NCI-H2171 treated with DMSO at 0.1 percent for 48 hours (cell line): Measurements from ENCODE around the gene AUTS2.

Experiments used
- DNase-seq: peaks from one replicate; lab custom pipeline; 2025; lab: John Stamatoyannopoulos, UW

Gene AUTS2

DNA sequence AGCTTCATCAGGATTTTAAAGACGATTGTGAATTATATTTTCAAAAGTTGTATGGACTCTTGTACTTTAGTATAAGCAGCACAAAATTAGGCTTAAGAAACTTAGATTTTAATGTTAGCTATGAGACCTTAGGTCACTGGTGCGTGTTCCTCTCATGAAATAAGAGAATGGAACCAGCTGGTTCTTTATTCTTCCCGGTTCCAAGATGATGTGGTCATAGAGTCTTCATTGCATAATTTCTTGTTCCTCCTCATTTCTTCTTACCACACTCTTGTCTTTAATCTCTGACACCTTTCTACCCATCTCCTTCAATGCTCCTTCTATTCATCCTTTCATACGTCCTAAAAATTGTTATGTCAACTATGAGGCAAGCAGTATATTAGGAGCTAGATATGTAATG, 437.2 kb downstream of the AUTS2 start:
- no peak for DNase-seq

DNA sequence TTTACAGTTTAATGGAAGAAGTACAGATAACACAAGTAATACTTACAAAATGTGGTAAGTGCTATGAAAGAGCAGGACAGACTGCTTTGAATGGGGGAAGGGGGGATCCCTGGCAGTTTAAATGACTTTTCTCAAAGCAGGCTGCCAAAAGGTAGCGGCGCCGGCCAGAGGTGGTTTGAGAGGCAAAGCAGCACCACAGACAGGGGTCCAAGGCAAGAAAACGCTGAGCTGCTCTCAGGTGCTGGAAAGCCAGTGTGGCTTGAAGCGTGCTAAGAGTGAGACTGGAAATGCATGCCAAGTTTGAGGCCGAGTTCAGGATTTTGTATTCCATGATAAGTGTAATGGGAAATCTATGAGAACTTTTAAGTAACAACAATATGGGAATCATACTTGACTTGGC, 437.7 kb downstream of the AUTS2 start:
- no peak for DNase-seq

DNA sequence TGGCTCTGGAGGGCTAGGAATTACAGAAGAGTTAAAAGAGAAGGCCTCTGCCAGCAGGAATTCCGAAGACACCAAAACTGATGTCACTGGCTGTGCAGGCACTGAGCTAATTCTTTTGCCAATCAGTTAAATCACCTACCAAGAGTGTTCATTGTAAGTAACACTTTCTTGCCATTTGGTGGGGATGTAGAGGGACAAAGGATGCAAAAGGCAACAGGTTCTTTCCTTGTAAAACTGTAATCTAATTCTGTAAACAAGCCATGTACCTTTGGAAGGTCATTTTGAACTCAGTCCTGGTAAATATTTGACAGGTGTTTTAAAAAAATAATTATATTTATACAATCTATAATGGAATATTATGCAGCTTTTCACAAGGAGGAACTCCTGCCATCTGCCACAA, 438.4 kb downstream of the AUTS2 start:
- DNase-seq: no peak

DNA sequence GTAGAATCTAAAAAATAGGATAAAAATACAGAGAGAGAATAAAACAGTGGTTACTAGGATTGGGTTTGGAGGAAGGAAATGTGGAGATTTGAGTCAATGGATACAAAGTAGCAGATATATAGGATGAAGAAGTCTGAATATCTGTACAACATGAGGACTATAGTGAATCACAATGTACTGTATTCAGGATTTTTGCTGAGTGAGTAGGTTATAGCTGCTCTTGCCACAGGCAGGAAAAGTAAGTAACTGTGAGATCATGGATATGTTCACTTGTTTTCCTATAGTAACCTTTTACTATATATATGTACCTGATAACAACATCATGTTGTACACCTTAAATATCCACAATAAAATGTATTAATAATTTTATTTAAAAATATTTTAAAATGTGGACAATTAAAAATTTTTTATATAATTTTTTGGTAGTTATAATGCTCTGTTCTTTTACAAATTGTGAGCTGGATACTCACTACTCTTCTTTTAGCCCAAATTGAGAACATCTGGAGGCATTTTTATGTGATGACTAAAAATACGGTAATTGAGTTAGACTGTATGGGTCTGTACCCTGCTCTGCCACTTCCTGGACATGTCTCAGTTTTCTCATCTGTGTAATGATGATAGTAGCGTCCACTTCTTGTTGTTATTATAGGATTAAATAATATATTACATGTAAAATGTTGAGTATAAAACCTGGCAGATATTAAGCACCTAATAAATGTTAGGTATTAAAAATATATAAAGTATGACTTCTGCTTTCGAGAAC, 439.1 kb downstream of the AUTS2 start:
- DNase-seq: no peak

DNA sequence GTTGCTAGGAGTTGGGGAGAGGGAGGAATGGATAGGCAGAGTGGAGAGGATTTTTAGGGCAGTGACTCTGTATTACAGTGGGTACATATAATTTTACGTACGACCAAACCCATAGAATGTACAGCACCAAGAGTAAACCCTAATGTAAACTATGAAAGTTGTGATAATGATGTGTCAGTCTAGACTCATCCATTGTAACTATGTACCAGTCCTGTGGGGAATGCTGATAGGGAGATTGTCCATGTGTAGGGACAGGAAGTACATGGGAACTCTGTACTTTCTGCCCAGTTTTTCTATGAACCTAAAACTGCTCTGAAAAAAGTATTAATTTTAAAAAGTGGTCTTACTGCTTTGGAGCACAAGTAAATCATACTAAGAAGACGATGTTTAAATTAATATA, 441.8 kb downstream of the AUTS2 start:
- DNase-seq: no peak

DNA sequence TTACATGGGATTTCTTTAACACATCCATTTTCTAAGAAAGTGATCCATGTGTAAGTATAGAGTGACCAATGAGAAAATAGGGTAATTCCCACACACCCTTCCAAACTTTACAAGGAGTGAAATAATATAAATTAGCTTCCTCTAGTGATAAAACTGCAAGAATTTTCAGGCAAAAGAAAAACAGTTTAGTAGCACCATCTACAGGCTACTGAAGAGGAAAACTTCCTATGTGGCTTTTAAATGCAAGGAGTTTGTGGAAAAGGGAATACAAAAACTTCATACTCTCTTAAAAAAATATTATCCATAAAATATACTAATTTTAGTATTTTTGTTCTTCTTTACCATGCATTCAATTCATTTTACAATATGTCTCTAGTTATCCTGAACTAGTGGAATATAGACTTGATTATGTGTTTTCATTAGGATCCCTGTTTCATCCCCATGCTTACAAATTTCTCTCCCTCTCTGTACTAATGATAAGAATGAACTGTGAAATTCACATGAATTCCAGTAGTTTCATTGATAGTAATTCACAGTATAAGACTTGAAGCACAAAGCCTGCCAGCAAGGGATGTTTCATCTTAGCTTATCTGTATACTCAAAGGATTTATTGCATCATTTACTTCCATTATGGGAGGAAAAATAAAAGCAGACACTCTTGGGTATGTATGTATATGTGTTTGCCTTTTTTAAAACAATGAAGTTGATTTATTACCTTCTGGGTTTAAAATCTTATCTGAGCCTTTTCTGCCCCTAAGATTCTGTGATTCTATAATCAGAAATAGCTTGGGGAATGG, 442.9 kb downstream of the AUTS2 start:
- DNase-seq: peak; percentile 61

DNA sequence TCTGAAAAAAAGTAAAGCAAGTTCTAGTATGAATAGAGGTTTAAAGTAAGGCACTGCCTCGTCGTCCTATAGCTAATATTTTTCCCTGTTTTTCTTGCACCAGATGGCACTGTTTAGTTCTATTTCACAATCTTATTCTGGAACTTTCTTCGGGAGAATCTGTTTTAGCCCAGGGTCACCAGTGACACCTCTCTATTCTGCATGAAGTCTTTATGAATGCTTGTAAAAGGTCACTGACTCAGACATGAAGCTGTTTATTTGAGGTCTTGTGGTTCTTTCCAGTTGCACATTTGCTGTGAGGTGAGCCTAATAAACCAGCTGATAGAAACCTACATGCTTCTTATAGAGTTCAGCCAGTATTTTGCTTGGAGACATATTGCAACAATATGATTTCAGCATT, 444.3 kb downstream of the AUTS2 start:
- peak; percentile 57 for DNase-seq

DNA sequence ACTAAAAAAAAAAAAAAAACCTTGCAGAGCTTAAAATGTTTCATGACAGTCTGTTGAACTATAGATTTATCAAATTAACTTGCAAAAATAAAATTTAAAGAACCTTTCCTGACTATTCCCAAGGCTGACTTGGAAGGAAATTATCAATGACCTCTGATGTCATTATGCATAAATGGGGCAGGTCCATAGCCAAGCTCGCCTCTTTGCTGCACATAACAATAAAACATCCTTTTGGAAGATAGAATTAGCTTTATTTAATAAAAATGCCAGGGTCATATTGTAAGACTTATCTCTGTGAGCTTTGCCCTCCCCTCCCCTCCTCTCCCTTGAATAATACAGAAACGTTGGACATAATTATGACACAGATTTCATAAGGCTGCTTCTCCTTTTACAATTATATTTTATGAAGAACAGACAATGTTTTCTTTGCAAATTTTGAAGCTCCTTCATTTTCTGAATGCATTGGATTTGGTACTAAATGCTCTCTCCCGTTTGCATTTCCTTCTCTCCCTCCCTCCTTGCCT, 444.8 kb downstream of the AUTS2 start:
- DNase-seq: no peak

DNA sequence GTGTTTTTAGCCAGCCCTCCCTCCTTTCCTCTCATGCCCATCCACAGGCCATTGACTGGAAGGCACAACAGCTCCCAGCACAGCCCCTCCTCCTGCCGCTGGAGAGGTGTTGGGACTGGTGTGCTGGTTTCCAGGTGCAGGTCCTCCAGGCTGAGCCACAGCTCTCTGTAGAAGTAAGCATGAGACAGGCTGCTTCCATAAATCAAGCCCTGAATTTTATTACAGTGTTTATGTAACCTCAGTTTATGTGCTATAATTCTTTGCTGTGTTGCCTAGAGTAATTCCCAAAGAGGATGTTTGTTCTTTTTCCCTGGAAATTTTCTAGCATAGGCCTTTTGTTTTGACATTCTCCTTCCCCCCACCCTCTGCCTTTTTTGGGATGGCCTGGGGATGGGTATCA, 445.8 kb downstream of the AUTS2 start:
- DNase-seq: no peak

DNA sequence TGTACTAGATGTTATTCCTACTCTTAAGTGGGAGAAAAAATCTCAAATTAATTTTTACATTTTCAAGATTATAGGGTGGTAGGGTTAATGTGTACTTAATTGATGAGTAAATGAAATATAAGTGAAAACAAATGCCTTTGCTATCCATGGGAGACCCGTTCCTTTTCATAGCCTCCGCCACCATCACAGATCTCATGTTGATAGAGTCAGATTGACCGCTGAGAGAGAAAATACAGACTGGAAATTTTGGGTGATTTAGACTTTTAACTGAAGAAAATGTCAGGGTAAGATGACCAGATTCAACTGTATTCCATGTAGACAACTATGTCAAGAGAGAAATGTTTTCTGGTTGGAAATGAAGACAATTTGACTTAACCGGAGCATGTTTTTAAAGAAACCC, 446.2 kb downstream of the AUTS2 start:
- DNase-seq: no peak

DNA sequence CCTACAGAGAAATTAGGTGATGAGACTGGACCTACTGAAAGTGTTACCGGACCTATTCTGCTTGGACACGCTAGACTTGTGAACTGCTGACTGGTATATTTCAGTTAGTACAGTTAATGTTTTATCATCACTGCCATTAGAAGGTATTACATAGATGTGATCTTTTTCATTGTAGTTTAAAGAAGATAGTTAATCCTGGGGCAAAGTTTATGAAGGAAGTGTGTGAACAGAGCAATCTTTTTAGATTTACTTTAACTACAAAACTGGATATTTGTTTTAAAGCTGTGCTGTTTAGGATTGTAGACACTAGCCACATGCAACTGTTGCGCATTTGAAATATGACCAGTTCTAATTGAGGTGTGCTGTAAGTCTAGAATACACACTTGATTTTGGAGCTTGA, 446.7 kb downstream of the AUTS2 start:
- no peak for DNase-seq

DNA sequence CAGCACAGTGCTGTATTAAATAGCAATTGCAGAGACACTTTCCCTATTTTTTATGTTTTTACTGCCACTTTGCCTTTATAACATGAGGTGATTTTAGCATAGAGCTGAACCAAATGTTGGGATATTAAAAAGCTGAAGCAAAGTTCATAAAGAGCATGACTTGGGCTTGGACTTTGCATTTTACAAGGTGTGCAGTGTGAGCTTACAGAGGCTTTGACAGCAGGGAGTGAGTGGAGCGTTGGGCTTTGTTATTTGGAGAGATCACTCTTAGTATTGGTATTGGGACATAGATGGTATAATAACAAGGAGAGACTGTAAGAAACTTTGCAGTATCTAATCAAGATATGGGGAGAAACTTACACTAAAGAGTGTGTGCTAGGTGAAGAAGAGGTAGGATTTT, 449.1 kb downstream of the AUTS2 start:
- DNase-seq: no peak

DNA sequence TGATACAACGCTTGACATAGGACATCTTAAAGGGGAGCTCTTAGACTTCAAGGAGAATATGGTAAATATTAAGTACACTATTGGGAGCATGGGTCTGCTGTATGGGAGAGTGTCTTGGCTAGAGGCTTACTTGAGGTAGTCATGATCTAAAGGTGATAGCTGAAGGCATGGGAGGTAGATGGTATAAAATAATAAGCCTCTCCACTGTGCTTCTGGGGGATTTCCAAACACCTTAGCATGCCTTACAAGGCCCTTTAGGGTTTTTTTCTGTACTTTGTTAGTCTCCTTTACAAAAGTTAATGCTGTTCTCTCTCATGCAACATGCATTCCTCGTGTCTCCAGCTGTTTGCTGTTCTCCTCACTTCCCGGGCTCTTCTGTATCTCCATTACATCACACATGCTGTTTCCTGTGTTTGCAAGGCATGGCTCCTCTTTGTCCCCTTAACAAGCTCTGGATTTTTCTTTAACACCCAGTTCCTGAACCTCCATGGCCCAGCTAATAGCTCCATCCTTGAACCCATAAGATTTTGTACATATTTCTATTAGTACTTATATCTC, 449.7 kb downstream of the AUTS2 start:
- no peak for DNase-seq

DNA sequence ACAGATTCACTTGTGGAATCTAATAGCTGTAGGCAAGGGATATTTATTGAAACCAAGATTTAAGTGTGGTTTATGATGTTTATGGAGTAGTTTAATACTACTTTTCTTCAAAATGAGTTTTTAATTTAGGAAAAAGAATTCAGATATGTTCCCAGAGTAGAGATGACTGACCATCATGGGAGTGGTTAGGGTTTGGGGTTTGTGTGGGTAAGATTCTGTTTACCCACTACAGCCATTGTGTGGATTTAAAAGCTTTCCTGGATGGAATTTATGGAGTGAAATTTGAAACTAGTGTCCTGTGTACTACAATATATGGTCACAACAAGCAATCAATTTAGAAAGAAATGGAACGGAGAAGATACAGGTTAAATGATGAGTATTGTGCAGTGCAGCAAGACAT, 453.5 kb downstream of the AUTS2 start:
- no peak for DNase-seq

DNA sequence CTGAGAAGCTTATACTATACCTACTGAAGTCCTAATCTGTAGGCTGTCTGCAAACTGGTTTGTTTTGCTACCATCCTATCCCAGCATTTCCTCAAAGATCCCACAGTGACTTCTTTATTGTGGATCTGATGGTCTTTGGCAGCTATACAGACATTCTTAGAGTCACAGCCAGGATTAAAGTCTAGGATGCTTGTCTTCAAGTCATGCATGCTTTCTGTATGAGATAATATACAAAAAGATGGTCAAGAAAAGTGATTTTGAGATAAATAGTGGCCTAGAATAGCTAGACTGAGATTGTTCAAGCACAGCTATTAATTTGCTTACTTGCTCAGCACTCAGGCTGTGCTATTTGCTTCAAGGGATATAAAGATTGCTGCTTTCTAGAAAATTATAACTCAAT, 454.4 kb downstream of the AUTS2 start:
- DNase-seq: no peak

DNA sequence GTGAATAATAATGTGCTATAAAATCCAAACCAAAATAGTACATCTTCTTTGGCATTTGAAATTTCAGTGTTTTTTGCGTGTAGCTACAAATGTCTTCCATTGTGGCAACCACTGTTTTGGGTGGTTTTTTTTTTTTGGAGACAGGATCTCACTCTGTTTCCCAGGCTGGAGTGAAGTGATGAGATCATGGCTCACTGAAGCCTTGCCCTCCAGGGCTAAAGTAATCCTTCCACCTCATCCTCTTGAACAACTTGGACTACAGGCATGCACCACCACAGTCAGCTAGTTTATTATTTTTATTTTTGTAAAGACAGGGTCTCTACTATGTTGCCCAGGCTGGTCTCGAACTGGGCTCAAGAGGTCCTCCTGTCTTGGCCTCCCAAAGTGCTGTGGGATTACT, 455.1 kb downstream of the AUTS2 start:
- DNase-seq: no peak

DNA sequence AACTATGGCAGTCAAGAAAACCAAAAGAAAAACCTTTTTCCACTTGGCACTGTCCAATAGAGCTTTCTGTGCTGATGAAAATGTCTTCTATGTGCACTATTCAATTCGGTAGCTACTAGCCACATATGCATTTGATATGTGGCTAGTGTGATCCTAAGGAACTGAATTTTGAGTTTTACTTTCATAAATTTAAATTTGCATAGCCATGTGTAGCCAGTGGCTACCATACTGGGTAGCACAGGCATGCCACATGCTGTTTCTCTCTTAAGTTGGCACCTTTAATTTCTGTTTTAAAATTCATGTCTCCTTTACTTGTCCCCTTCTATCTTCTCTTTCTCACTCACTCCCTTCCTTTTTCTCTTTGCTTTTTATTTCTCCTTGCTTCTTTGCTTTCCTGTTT, 455.7 kb downstream of the AUTS2 start:
- DNase-seq: no peak

DNA sequence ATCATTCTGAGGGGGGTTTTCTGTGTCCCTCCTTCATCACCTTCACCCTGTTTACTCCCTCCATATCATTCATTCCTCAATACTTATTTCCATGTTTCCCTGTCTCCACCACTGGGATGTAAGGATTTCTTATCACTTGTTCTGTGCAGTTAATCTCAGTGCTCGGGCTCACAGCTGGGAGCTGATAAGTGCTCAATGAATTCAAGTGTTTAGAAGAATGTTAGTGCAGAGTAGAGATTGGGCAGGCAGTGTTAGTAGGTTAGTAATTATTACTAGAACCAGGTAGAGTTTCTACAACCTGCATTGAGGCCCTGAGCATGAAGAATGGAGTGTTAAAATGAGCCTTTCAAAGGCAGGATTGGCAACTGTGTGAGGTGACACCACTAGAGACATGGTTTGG, 458.1 kb downstream of the AUTS2 start:
- no peak for DNase-seq

DNA sequence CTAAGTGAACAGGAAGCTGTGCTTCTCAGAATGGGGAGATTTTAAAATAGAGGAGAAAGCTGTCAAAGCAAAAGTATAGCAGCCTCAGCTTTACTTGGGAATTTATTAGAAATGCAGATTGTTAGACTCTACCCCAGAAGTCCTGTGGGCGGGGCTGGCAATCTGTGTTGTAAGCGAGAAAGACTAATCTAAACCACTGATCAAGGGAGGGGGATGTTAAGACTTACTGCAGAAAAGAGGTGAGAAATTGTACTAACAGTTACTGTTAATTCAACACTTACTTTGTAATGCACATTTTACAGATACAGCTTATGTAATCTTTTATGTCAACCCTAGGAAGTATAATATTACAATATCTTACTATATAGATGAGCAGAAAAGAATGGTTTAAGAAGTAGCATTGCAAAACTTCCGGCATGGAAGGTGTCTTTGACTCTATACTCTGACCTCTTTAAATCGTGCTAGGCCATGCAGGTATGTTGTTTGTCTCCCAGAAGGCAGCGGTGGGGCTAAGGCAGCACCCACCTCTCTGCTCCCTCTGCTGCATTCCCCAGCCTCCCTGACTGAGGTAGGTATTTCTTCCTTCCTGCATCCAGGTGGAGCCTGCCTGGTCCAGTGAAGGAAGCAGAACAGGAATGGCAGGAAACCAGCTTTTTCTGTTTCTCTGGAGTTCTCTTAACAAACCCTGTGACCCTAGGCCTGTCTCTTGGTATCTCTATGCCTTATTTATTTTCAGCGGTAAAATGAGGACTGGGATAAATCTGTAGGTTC, 462.2 kb downstream of the AUTS2 start:
- DNase-seq: no peak

DNA sequence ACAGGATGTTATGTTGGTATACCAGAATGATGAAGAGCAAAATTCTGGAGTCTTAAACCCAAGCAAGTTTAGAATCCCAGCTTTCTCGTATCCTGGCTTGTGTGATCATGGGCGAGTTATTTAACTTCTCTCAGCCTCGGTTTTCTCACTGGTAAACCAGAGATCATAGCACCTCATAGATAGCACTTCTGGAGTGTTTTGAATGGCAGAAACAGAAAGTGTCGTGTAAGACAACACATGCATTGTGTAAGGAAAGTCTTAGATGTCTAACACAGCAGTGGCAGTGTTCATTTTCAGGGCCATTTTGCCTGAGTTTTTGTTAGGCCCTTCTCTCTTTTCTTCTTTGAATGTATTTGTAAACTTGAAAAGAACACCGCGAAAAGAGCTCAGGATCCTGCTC, 465.1 kb downstream of the AUTS2 start:
- no peak for DNase-seq

DNA sequence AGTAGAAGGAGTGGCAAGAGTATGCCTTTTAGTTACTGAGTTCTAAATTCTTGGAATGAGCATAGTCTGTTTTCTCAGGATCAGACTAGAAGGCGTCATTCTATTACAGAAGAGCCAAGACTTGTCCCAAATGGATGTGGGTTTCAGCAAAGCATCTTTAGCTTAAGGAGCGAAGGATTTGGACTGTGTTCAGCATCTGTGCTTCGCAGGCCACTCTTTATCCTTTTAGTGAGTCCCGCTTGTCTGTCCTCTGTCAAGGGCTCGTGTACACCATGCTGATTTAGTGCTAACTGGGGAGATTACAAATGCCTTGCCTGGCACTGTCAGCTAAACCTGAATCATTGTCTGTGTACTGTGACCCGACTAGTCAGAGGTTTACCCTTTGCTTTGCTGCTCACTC, 465.7 kb downstream of the AUTS2 start:
- DNase-seq: no peak

DNA sequence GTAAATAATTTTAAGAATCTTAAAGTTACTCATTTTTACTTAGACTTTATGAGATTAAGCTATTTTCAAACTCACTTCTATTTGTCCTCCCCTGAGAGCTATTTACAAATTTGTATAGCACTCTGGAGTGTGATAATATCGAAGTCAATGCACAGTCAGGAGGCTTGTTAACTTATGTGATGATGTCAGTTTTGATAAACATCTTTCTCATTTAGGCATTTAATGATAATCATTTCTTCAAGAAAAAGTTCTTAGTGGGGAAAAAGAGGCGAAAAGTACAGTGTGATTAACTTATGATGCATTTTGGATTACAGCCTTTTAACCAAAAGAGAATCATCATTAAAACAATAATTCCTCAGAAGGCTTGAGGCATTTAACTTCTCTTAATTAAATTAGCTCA, 468.6 kb downstream of the AUTS2 start:
- no peak for DNase-seq
